GM12865 (cell line): ENCODE data around the gene UBE2F.
"Not testable (repeated sequence)": the region's sequence is repeated elsewhere in the genome, so short reads cannot be mapped to it uniquely, and the experiment has no call there.

Source experiments
- DNase-seq: peaks from one replicate; pipeline ENCODE4 v3.0.0; 2010; ENCODE audit warnings: low read depth
- H3K4me3 ChIP-seq: 2 replicates; pipeline ENCODE4 v1.5.1; 2011; ENCODE audit warnings: mild to moderate bottlenecking, low read depth, low read length, control low read depth
- TF ChIP-seq, protein P1 (sequence below): IDR thresholded peaks from 2 replicates; pipeline ENCODE4 v1.5.1; 2011; ENCODE audit warnings: low read length, control low read depth, low read depth, inconsistent platforms; ENCODE audit not compliant: insufficient read depth; ENCODE audit errors: missing control alignments

UBE2F gene

GRCh38 chr2:237956402-237956736 is 10.4 kb upstream of the UBE2F start:
- H3K4me3 ChIP-seq = no peak overlapping the region
- no peak for DNase-seq
- TF ChIP-seq, protein P1, sequence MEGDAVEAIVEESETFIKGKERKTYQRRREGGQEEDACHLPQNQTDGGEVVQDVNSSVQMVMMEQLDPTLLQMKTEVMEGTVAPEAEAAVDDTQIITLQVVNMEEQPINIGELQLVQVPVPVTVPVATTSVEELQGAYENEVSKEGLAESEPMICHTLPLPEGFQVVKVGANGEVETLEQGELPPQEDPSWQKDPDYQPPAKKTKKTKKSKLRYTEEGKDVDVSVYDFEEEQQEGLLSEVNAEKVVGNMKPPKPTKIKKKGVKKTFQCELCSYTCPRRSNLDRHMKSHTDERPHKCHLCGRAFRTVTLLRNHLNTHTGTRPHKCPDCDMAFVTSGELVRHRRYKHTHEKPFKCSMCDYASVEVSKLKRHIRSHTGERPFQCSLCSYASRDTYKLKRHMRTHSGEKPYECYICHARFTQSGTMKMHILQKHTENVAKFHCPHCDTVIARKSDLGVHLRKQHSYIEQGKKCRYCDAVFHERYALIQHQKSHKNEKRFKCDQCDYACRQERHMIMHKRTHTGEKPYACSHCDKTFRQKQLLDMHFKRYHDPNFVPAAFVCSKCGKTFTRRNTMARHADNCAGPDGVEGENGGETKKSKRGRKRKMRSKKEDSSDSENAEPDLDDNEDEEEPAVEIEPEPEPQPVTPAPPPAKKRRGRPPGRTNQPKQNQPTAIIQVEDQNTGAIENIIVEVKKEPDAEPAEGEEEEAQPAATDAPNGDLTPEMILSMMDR = no peak

DNA sequence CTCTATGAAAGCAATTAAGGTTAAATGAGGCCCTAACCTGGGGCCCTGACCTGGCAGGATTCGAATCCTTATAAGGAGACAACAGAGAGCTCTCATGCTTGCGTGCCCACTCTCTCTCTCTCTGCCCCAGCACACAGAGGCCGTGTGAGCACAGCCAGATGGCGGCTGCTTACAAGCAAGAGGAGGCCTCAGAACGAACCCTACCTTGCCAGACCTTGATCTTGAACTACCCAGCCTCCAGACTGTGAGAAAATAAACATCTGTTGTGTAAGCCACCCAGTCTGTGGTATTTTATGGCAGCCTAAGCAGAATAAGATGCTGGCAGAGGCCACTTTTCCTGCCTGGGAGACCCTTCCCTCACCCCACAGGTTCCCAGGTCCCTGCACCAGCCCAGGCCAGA is 5.2 kb upstream of the UBE2F start:
- H3K4me3 ChIP-seq = no peak overlapping the region
- TF ChIP-seq, protein P1 = no peak
- DNase-seq = no peak

GRCh38 chr2:237962432-237963084 is 4.3 kb upstream of the UBE2F start:
- H3K4me3 ChIP-seq = no peak overlapping the region
- TF ChIP-seq, protein P1 = no peak
- DNase-seq = no peak

GRCh38 chr2:237963490-237963991 is 3.3 kb upstream of the UBE2F start:
- H3K4me3 ChIP-seq, DNase-seq: not testable (repeated sequence)

DNA sequence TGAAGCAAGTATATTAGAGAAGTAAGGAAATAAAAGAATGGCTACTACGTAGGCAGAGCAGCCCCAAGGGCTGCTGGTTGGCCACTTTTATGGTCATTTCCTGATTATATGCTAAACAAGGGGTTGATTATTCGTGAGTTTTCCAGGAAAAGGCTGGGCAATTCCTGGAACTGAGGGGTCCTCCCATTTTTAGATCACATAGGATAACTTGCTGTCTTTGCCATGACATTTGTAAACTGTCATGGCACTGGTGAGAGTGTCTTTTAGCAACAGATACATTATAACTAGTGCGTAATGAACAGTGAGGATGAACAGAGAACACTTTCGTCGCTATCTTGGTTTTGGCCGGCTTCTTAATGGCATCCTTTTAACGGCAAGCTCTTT is 2.6 kb upstream of the UBE2F start:
- no peak for DNase-seq
- H3K4me3 ChIP-seq = no peak overlapping the region
- TF ChIP-seq, protein P1 = no peak

DNA sequence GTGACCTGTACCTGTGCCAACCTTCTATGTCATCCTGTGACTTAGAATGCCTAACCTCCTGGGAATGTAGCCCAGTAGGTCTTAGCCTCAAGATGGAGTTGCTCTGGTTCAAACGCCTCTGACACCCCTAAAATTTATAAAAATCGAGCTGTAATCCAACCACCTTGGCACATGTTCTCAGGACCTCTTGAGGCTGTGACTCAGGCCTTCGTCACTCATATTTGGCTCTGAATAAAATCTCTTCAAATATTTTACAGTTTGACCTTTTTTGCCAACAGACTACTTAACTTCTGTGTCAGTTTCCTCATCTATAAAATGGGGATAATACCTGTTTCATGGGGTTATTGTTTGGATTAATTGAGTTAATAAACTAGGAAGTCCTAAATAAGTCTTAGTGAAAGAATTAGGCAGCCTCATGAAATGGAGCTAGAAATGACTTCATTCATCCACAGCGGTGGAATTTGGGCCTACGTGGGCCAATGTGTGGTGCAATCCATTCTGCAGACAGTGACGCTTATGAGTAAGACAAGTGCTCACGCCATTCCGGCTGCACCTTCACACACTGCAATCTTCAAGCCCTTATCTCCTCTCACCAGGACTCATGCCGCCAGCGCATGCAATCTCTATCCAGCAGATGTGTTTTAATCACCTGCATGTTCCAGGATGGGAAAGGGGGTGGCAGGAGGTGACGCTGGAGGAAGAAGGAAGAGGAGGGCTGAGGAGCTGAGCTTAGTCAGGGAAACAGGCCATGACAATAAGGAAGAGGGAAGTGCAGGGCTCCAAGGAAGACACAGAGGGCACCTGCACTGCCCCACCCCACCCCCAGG is 2.0 kb upstream of the UBE2F start:
- DNase-seq = no peak
- TF ChIP-seq, protein P1 = no peak

DNA sequence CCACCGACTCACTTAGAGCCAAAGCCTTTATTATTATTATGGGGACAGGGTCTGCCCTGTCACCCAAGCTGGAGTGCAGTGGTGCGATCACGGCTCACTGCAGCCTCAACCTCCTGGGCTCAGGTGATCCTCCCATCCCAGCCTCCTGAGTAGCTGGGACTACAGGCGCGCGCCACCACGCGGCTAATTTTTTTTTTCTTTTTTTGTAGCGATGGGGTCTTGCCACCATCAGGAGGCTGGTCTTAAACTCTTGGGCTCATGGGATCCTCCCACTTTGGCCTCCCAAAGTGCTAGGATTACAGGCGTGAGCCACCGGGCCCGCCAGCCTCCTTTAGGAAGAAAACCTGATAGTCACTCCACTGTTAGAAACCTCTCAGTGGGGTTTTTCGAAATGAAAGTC is 970 bp upstream of the UBE2F start:
- not testable (repeated sequence) for H3K4me3 ChIP-seq, DNase-seq

More for the DNA sequence above, 2.0 kb upstream of the UBE2F start:
- H3K4me3 ChIP-seq = no peak overlapping the region

DNA sequence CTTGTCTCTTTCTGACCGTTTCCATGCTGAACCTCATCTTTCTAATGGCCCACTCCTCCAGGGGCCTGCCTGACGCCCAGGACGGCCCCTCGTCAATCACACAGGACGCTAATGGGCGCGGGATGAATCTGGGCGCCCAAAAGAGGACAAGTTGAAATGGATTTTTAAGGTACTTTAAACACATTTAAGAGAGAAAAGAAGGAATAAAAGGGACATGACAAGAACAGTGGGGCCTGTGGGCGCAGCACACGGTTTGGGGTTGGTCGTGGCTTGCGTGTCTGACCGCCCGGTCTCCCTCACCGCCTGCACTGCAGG is 607 bp upstream of the UBE2F start:
- no peak for DNase-seq
- TF ChIP-seq, protein P1 = no peak
- peak overlapping the region; percentile 84 for H3K4me3 ChIP-seq
